GM11168 (cell line): ENCODE results near the gene IFNA1.

Experiments
- in situ Hi-C: fragments of 300-500 bp; cut with MboI; formaldehyde crosslinking; loops from one replicate; pipeline ENCODE4 v1.12.0; 2022; ENCODE audit warnings: low sequenced_read_pairs; ENCODE audit not compliant: unreplicated experiment

IFNA1 gene

GRCh38 chr9:21443849-21444625 lies 3.8 kb downstream of the IFNA1 start:
- in situ Hi-C loops = no loop called here

- in situ Hi-C loops = loop anchor here (5.0 kb wide), 1 partner anchor 122 kb away; no protein-coding TSS in a partner anchor
Observed at GRCh38 chr9:21449312-21449711, 9.1 kb downstream of the IFNA1 start.

- in situ Hi-C loops = no loop called here
Observed at GRCh38 chr9:21450733-21451394, 10.6 kb downstream of the IFNA1 start.

GRCh38 chr9:21452681-21453080 lies 12.4 kb downstream of the IFNA1 start:
- in situ Hi-C loops = no loop called here

- in situ Hi-C loops = no loop called here
Observed at GRCh38 chr9:21454149-21454548, 13.9 kb downstream of the IFNA1 start.

GRCh38 chr9:21455320-21455719 lies 15.1 kb downstream of the IFNA1 start:
- in situ Hi-C loops = no loop called here

- in situ Hi-C loops = loop anchor here (10.0 kb wide), 1 partner anchor 333 kb away; no protein-coding TSS in a partner anchor
Observed at GRCh38 chr9:21461377-21461776, 21.1 kb downstream of the IFNA1 start.

- in situ Hi-C loops = loop anchor here (10.0 kb wide), 1 partner anchor 330 kb away; no protein-coding TSS in a partner anchor
Observed at GRCh38 chr9:21465138-21465537, 24.9 kb downstream of the IFNA1 start.

- in situ Hi-C loops = loop anchor here (10.0 kb wide), 1 partner anchor 329 kb away; no protein-coding TSS in a partner anchor
Observed at GRCh38 chr9:21465859-21466518, 25.8 kb downstream of the IFNA1 start.

GRCh38 chr9:21470126-21470525 lies 29.9 kb downstream of the IFNA1 start:
- in situ Hi-C loops = loop anchor here (10.0 kb wide), 1 partner anchor 305 kb away; no protein-coding TSS in a partner anchor

- in situ Hi-C loops = loop anchor here (10.0 kb wide), 1 partner anchor 302 kb away; no protein-coding TSS in a partner anchor
Observed at GRCh38 chr9:21473236-21473635, 33.0 kb downstream of the IFNA1 start.

GRCh38 chr9:21477466-21477865 lies 37.2 kb downstream of the IFNA1 start:
- in situ Hi-C loops = loop anchor here (10.0 kb wide), 1 partner anchor 297 kb away; no protein-coding TSS in a partner anchor

GRCh38 chr9:21479152-21479702 lies 39.0 kb downstream of the IFNA1 start:
- in situ Hi-C loops = loop anchor here (10.0 kb wide), 1 partner anchor 296 kb away; no protein-coding TSS in a partner anchor

- in situ Hi-C loops = no loop called here
Observed at GRCh38 chr9:21481470-21482056, 41.3 kb downstream of the IFNA1 start.

GRCh38 chr9:21482213-21482612 lies 42.0 kb downstream of the IFNA1 start, which contains the start of gene IFNE:
TSS of gene IFNE (minus strand) at chr9:21482313. CDS start at chr9:21481694, 619 bp downstream.
- in situ Hi-C loops = no loop called here
